Measurements from ENCODE around the gene BCAS1.
"Not testable (repeated sequence)": the region's sequence is repeated elsewhere in the genome, so short reads cannot be mapped to it uniquely, and the experiment has no call there.

BCAS1 gene

GRCh38 chr20:53975761-53976160 is 94.6 kb downstream of the BCAS1 start:
- TF ChIP-seq ZNF202 (tag by site-specific recombination; IDR thresholded peaks at IDR 0.05; ENCODE audit: borderline replicate concordance) (no peak), ZNF292 (tag by site-specific recombination; IDR thresholded peaks at IDR 0.05; ENCODE audit: borderline replicate concordance, low read depth) (no peak), ZNF791 (tag by site-specific recombination; IDR thresholded peaks at IDR 0.05) (no peak), ZNF530 (tag by site-specific recombination; IDR thresholded peaks at IDR 0.05; ENCODE audit: low read depth) (no peak)
- TF ChIP-seq, protein P1, sequence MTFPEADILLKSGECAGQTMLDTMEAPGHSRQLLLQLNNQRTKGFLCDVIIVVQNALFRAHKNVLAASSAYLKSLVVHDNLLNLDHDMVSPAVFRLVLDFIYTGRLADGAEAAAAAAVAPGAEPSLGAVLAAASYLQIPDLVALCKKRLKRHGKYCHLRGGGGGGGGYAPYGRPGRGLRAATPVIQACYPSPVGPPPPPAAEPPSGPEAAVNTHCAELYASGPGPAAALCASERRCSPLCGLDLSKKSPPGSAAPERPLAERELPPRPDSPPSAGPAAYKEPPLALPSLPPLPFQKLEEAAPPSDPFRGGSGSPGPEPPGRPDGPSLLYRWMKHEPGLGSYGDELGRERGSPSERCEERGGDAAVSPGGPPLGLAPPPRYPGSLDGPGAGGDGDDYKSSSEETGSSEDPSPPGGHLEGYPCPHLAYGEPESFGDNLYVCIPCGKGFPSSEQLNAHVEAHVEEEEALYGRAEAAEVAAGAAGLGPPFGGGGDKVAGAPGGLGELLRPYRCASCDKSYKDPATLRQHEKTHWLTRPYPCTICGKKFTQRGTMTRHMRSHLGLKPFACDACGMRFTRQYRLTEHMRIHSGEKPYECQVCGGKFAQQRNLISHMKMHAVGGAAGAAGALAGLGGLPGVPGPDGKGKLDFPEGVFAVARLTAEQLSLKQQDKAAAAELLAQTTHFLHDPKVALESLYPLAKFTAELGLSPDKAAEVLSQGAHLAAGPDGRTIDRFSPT (tag by site-specific recombination; IDR thresholded peaks at IDR 0.05) = no peak
- no peaks in the 10 kb centered on the region for H3K36me3 ChIP-seq (ENCODE audit: control insufficient read depth in 2 of 2, insufficient read depth in 1 of 2, low read length in 2 of 2)
- no peak overlapping the region for H3K27ac ChIP-seq (ENCODE audit: extremely low read depth, low read depth, low read length)
- no peak overlapping the region for H3K4me3 ChIP-seq (ENCODE audit: low read depth, low read length)
- no peaks in the 10 kb centered on the region for H3K4me1 ChIP-seq (ENCODE audit: control insufficient read depth, insufficient read depth, low read length)
- ChIA-PET CTCF (no interaction called here), POLR2A (no interaction called here)
- H3K9me3 ChIP-seq (ENCODE audit: control insufficient read depth, insufficient read depth, low read depth, low read length) = no peaks in the 10 kb centered on the region

GRCh38 chr20:53974785-53975555 is 95.4 kb downstream of the BCAS1 start:
- no peak overlapping the region for H3K27ac ChIP-seq (ENCODE audit: extremely low read depth, low read depth, low read length)
- H3K4me1 ChIP-seq (ENCODE audit: control insufficient read depth, insufficient read depth, low read length) = no peaks in the 10 kb centered on the region
- TF ChIP-seq ZNF221 (tag by site-specific recombination; IDR thresholded peaks at IDR 0.05; ENCODE audit: borderline replicate concordance) = no peak
- TF ChIP-seq ZNF560 (tag by site-specific recombination; IDR thresholded peaks at IDR 0.05; ENCODE audit: borderline replicate concordance) = no peak
- no peak for TF ChIP-seq ZNF24 (tag by site-specific recombination; IDR thresholded peaks at IDR 0.05)
- H3K4me3 ChIP-seq (ENCODE audit: low read depth, low read length) = no peak overlapping the region
- POLR2A ChIA-PET = no interaction called here
- CTCF ChIA-PET = no interaction called here
- no peaks in the 10 kb centered on the region for H3K36me3 ChIP-seq (ENCODE audit: control insufficient read depth in 2 of 2, insufficient read depth in 1 of 2, low read length in 2 of 2)
- no peaks in the 10 kb centered on the region for H3K9me3 ChIP-seq (ENCODE audit: control insufficient read depth, insufficient read depth, low read depth, low read length)

- POLR2A ChIA-PET; H3K4me3 ChIP-seq (ENCODE audit: low read depth, low read length); H3K9me3 ChIP-seq (ENCODE audit: control insufficient read depth, insufficient read depth, low read depth, low read length); H3K36me3 ChIP-seq (ENCODE audit: control insufficient read depth in 2 of 2, insufficient read depth in 1 of 2, low read length in 2 of 2); H3K4me1 ChIP-seq (ENCODE audit: control insufficient read depth, insufficient read depth, low read length); H3K27ac ChIP-seq (ENCODE audit: extremely low read depth, low read depth, low read length): not testable (repeated sequence)
- CTCF ChIA-PET = interaction anchor here (1.1 kb wide), 1 partner anchor 29 kb away, joined by 4 read pairs; no protein-coding TSS in a partner anchor
These were observed 96.5 kb downstream of the BCAS1 start for GRCh38 chr20:53973882-53974281.

DNA sequence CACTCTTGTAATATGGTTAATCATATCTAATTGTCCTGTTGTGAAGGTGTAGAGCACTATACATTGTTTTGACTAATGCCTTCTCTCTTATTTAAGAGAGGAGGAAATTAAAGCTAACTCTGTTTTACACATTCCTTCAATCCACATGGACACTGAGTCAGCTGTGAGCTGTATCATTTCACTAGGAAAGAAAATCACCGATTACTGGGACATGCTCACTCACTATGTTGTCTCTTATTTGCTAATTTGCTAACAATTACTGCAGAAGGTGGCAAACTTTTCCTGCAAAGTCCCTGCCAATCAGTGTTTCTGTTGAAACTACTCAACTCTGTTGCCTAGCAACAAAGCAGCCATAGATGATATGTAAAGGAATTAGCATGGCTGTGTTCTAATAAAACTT is 98.2 kb downstream of the BCAS1 start:
- Histone ChIP-seq H3K27ac (ENCODE audit: extremely low read depth, low read depth, low read length) (no peak overlapping the region), H3K4me1 (ENCODE audit: control insufficient read depth, insufficient read depth, low read length) (no peaks in the 10 kb centered on the region), H3K4me3 (ENCODE audit: low read depth, low read length) (no peak overlapping the region), H3K9me3 (ENCODE audit: control insufficient read depth, insufficient read depth, low read depth, low read length) (no peaks in the 10 kb centered on the region), H3K36me3 (ENCODE audit: control insufficient read depth in 2 of 2, insufficient read depth in 1 of 2, low read length in 2 of 2) (no peaks in the 10 kb centered on the region)
- POLR2A ChIA-PET = no interaction called here
- CTCF ChIA-PET = no interaction called here
- TF ChIP-seq ZNF654 (tag by site-specific recombination; IDR thresholded peaks at IDR 0.05; ENCODE audit: low read depth) = no peak
- no peak for TF ChIP-seq ZNF560 (tag by site-specific recombination; IDR thresholded peaks at IDR 0.05; ENCODE audit: borderline replicate concordance)
- no peak for TF ChIP-seq AEBP2 (tag by site-specific recombination; IDR thresholded peaks at IDR 0.05; ENCODE audit: borderline replicate concordance)
- no peak for TF ChIP-seq WT1 (tag by site-specific recombination; IDR thresholded peaks at IDR 0.05)

Data from HEK293 (cell line).